C1 segment of cervical spinal cord (tissue), 14 donors: ENCODE results near the gene PTGER2.

Experiments used
- DNase-seq, 14 donors: peaks; one replicate each; lab custom pipeline; 2025; lab: John Stamatoyannopoulos, UW

PTGER2 gene, protein sequence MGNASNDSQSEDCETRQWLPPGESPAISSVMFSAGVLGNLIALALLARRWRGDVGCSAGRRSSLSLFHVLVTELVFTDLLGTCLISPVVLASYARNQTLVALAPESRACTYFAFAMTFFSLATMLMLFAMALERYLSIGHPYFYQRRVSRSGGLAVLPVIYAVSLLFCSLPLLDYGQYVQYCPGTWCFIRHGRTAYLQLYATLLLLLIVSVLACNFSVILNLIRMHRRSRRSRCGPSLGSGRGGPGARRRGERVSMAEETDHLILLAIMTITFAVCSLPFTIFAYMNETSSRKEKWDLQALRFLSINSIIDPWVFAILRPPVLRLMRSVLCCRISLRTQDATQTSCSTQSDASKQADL

DNA sequence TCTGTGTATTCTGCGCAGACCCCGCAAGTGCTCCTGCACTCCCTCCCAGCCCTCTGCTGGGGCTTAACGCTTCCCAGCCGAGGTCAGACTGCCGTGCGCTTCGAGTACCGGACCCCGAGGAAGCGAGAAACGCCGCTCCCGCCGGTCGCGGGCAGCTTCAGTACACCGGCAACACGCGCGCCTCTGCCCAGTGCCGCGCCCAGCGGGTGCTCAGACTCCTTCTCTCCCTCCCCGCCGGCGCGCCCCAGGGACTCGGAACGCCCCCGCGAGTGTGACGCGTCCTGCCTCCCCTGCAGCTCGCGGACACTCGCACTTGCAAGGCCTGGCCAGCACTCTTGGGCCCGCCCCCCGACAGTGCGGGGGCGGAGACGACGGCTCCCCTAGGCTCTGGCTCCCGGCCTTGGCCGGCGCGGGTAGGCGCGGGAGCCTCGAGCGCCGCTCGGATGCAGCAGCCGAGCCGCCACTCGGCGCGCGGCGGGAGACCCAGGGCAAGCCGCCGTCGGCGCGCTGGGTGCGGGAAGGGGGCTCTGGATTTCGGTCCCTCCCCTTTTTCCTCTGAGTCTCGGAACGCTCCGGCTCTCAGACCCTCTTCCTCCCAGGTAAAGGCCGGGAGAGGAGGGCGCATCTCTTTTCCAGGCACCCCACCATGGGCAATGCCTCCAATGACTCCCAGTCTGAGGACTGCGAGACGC lies at the start of gene PTGER2:
Gene PTGER2, plus strand, starts transcription at position 410 of the 692 bp plus-strand sequence. Its CDS starts 237 bp downstream, at position 647.
- peak in 1 of 14 donors; percentile 15 for DNase-seq

DNA sequence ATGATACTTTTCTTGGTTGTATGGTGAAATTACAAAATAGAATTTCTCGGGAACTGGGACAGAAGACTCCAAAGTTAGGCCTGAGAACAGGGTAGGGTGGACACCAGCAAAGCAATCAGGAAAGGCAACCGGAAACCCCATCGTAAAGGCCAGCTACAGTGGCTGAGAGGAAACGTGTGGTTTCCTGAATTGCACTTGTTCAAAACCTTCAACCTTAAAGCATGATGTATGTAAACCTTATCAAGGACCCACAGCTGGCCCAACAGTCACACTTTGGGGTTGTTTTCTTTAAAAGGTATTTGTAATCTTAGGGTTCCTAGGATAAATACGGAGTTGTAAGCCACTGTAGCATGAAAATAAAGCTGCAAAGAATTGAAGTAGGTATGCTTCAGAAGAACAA lies 48.9 kb upstream of the PTGER2 start:
- no peak for DNase-seq

DNA sequence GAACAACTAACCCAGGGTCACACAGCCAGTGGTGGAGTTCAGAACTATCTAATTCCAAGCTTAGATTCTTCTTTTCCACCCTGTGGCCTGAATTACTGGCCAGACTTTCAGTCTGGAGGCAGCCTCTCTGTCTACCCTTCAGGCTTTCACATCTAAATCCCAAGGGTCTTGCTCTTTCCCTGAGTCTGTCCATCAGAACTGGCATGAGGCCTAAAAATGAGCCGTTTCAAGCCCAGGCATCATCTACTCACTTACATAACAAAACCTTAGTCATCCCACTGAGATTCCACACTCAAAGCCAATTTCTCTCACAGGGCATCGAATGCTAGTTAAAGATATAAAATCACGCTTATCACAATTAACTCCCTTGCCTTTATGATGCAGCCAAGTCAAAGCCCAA lies 47.9 kb upstream of the PTGER2 start:
- no peak for DNase-seq

DNA sequence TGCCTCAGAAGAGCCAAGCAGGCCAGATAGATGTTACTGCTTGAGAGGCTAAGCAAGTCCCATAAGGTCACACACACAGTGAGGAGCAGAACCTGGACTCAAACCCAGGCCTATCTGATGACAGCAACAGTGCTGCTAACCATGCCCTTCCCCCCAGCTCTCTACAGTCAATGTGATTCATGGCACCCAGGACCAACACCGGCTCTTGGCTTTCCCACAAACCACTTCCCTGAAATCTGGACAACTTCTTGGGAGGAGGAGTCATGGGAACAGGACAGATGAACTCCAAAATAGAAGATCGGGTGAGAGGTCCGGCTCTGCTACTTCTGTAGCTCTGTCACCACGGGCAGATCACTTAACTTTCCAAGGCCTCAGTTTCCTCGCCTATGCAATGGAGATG lies 47.3 kb upstream of the PTGER2 start:
- DNase-seq, result no peak

DNA sequence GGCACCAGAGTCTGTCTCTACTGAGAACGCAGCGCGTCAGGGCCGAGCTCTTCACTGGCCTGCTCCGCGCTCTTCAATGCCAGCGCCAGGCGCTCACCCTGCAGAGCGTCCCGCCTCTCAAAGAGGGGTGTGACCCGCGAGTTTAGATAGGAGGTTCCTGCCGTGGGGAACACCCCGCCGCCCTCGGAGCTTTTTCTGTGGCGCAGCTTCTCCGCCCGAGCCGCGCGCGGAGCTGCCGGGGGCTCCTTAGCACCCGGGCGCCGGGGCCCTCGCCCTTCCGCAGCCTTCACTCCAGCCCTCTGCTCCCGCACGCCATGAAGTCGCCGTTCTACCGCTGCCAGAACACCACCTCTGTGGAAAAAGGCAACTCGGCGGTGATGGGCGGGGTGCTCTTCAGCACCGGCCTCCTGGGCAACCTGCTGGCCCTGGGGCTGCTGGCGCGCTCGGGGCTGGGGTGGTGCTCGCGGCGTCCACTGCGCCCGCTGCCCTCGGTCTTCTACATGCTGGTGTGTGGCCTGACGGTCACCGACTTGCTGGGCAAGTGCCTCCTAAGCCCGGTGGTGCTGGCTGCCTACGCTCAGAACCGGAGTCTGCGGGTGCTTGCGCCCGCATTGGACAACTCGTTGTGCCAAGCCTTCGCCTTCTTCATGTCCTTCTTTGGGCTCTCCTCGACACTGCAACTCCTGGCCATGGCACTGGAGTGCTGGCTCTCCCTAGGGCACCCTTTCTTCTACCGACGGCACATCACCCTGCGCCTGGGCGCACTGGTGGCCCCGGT lies 46.4 kb upstream of the PTGER2 start, which contains the start of gene PTGDR:
Gene PTGDR, plus strand, starts transcription at position 198 of the 778 bp plus-strand sequence. Its CDS starts 117 bp downstream, at position 315.
- no peak for DNase-seq

DNA sequence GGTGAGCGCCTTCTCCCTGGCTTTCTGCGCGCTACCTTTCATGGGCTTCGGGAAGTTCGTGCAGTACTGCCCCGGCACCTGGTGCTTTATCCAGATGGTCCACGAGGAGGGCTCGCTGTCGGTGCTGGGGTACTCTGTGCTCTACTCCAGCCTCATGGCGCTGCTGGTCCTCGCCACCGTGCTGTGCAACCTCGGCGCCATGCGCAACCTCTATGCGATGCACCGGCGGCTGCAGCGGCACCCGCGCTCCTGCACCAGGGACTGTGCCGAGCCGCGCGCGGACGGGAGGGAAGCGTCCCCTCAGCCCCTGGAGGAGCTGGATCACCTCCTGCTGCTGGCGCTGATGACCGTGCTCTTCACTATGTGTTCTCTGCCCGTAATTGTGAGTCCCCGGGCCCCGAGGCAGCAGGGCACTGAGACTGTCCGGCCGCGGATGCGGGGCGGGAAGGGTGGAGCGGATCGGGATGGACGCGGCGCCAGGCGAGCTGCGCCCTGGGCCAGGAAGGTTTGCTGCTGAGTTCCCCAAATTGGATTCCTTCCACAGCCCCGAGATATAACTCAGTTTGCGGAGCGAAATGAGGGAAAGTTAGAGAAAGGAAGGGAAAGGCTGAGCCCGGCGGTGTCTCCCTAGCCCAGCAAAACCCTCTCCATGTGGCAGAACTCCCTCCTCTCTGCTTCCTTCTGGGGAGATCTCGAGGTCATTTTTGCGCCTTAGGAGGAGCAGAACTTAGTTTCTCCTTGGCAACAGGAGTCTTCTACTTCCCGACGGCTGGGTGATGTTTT lies 45.6 kb upstream of the PTGER2 start:
- DNase-seq, result no peak

DNA sequence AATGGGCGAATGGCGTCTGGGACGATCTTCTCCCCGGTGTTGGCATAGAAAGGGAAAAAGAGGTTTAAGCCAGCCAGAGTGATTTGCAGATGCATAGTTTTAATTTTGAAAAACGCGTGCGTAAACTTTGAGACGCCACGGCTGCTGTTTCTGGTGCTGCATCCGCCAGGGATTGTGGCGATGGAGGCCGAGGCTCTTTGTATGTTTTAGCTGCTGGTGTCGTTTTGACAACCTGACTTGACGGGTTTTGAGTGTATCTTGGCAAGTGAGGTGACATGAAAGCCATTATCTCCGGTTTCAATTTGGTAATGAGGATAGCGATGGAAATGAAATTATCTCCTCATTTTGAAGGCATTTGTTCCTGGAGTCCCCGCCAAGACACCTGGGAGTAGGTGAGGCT lies 45.0 kb upstream of the PTGER2 start:
- no peak for DNase-seq

DNA sequence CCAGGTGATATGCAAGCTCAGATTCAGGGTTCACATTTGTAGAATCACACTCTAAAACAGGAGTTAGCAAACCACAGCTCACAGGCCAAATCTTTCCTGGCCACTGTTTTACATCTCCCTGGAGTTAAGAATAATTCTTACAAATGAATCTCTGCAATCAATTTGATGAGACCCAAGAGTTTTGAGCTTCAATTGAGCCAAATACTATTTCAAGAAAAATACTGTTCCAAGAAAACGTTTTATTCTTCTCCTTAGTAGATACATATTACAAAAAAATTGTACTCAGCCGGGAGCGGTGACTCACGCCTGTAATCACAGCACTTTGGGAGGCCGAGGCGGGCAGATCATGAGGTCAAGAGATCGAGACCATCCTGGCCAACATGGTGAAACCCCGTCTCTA lies 44.1 kb upstream of the PTGER2 start:
- DNase-seq, result no peak

DNA sequence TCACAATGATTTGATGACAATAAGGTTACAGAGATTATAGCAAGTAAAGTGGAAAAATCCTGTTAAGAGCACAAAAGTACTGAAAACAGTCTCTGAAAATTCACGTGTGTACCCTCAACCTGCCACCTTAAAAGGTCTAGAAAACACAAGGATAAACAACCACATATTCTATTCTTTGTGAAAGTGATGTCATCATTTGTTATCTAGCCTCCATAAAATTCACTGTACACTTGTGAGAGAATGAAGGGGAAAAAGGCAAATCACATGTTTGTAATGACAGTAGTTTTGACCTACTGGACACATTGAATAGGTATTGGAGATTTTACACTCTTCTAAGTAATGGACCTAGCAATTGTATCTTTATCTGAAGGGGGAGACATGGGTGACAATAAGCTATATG lies 42.6 kb upstream of the PTGER2 start:
- no peak for DNase-seq

DNA sequence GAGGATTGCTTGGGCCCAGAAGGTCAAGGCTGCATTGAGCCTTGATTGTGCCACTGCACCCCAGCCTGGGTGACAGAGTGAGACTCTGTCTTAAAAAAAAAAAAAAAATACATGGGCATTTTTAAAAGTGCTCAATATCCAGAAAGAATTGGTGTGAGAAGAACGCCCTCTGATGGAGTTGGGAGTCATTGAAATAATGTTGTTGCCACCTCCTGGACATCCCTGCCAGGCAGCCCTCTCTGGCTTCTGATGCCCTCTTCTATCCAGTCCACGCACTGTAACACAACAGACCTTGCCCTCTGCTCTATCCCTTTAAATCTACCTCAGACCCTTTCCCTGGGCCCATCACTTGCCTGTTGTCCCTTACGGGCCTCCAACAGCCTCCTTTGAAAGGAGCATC lies 41.7 kb upstream of the PTGER2 start:
- no peak for DNase-seq

DNA sequence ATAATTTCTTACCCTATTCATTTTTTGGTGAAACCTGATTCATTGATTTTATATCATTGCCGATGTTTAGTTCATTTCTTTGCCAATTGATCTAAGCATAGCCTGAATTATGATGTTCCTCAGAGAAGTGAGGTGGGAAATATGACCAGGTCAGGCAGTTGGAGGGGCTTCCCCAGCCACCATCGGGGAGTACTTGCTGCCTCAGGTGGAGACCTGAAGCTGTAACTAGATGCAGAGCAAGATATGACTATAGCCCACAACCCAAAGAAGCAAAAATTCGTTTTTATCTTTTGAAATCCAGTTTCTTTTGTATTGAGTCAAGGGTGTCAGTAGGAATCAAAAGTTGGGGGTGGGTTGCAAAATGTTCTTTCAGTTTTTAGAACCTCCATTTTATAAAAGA lies 38.7 kb upstream of the PTGER2 start:
- no peak for DNase-seq

DNA sequence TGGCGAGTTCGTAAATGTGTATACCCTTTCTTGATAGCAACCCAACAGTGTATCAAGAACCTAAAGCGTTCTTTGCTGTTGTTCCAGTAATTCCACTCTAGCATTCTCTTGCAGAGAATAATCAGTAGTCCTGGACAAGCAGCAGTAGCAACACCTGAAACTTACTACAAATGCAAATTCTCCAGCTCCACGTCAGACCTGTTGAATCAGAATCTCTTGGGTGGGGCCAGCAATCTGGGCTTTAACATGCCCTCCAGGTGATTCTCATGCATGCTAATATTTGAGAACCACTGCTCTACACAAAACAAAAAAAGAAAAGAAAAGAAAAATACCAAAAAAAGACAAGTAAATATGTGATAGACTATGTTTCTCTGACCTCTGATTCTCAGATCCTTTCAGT lies 36.6 kb upstream of the PTGER2 start:
- DNase-seq, result no peak

DNA sequence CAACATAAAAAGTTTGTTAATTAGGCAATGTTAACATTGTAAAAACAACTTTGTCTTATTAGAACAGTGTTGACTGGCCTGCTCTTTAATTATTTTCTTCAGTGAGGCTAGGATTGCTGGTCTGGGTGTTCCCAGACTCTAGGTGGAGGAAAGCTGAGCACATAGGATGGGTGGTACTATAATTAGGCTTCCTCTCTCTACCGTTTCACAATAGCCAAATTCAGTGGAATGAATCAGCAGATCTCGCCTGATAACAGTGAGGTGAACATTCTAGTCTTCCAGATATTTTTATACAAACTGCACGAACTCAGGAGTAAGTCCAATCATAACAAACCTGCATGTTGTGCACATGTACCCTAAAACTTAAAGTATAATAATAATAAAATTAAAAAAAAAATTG lies 34.7 kb upstream of the PTGER2 start:
- DNase-seq, result no peak

DNA sequence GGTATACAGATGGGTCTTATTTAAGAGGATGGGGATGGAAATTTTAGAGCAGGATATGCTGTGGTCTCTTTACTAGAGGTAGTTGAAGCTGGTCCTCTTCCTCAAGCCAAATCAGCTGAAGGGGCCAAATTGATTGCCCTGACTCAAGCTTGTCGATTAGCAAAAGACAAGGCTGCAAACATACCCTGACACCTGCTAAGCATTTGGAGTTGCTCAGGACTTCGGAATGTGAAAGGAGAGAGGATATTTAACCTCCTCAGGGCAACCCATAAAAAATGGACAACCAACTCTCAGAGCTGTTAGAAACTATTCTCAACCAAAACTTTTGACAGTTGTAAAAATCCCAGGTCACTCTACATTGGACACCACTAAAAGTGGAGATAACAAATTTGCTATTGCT lies 31.0 kb upstream of the PTGER2 start:
- DNase-seq, result no peak

DNA sequence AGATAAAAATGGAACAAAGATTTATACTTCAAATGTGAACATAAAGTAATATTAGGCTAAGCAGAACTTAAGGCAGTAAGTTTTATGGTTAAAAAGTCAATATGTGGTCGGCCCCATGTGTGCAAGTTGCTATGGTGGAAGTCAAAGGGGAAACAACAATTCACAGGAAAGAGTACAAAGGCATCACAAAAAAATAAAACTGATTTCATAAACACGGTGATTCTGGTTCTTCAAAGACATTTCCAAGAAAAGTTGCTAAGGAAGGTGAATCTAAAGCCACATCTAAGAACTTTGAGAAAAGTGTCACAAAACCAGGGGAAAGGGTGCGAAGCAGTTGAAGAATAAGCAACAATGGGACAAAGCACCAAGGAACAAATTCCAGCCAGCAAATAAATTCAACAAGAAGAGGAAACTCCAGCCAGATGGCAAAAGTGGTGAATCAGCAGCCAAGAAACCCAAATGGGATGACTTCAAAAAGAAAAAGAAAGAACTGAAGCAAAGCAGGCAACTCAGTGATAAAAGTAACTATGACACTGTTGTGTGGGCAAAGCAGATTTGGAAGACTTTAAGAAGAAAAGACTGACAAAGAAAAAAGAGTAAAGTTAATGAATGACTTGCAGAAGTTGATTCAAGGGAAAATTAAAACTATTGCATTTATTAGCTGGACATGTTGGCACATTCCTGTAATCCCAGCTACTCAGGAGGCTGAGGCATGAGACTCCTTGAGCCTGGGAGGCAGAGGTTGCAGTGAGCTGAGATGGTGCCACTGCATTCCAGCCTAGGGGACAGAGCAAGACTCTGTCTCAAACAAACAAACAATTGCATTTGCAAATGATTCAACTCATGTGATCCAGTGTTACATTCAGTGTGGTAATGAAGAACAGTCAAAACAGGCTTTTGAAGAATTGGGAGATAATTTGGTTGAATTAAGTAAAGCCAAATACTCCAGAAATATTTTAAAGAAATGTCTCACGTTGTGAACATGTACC lies 27.2 kb upstream of the PTGER2 start:
- DNase-seq, result no peak

DNA sequence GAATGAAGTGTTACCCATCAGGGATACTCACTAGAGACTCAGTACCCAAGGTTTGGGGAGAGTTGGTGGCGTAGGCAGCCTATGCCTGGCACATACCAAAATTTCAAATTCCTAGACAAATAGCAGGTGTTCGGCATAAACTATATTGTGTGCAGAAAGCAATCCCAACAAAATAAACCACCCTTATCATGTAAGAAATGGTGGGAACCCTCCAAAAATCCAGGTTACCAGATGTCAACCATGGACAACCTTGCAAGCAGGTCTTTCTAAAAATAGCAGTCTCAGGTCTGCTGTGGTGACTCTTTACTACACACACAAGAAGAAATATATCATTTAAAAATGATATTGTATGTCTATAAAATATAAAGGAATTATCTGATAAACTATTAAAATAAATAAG lies 17.7 kb upstream of the PTGER2 start:
- no peak for DNase-seq

DNA sequence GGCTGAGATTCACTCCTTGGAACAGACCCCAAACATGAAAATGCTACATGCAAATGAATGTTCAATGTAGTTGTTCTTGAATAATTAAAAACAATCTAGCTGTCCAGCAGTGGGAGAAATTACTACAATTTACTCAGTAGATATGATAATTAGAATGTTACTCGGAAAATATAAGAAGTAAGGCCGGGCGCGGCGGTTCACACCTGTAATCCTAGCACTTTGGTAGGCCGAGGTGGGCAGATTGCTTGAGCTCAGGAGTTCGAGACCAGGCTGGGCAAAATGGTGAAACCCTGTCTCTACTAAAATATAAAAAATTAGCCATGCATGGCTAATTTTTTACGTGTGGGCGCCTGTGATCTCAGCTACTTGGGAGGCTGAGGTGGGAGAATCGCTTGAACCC lies 15.3 kb upstream of the PTGER2 start:
- DNase-seq, result no peak

DNA sequence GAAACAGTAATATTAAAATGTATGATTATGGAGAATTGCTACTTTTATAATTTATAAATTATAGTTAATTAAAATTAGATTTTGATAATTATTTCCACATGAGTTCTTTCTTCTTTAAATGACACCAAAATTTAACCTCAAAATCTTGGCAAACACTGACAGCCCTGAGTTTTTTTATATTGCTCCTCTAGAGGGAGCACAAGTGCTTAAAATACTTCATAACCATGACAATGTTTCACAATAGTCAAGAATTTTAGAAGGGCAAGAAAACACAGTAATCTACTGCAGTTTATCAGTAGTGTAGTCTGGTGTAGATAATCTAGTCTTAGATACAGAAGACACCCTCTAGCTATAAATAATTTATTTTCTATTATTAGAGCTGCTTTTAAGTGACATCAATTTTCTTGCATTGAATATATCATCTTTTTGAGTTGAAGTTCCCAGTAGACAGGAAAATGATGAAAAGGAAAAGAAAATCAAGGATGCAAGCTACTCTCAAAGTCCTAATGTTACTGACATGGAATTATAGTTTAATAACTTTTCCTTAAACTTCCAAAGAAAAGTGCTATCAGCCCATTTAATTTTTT lies 14.3 kb upstream of the PTGER2 start:
- peak in 1 of 14 donors; percentile 3 for DNase-seq

DNA sequence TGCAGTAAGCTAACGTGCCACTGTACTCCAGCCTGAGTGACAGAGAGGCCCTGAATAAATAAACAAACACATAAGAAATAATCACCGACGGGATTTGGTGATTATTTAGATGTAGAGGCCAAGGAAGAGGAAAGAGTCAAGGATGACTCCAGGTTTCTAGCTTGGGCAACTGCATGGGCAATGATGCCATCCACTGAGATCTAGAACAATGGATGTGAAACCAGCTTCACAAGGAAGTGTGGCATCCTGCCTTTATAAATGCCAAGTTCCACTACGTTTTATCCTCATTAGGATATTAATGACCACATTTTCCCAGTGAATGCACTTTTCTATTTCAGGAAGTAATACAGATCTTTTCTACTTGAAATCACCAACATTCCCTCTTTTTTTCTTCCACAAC lies 10.9 kb upstream of the PTGER2 start:
- no peak for DNase-seq
